HCT116 (cell line): Measurements from ENCODE around the gene ARHGEF9. TPM values are rescaled to one million over a fixed set of nuclear protein-coding genes. Genes with fewer than 3 reads are reported as not detected.

Experiments used
- ATAC-seq: fragments of 200-7000 bp; cut with Tn5 transposase; 2 replicates; pipeline ENCODE4 v1.9.1; 2020; ENCODE audit warnings: mild to moderate bottlenecking, moderate library complexity
- BruUV-seq: library from RNA; stranded (reverse); fragments of 400-500 nt; replicated peaks from 2 replicates; lab custom pipeline; 2021; lab: Mats Ljungman, UMichigan
- CTCF ChIA-PET: fragments of 300-600 bp; sonication (Branson Sonifier 250); formaldehyde crosslinking; loops from one replicate; lab custom pipeline; 2021; ENCODE audit warnings: antibody characterized with exemption; lab: Charles Lee
- POLR2A ChIA-PET: fragments of 300-600, 350-600 bp; sonication (Branson Sonifier 250); formaldehyde crosslinking; loops from one replicate; lab custom pipeline; 2021; ENCODE audit warnings: antibody characterized with exemption; lab: Charles Lee
- RAD21 ChIA-PET, 2 experiments: fragments of 300-600 bp; sonication (Branson Sonifier 250); formaldehyde crosslinking; loops; one replicate each; lab custom pipeline; 2023; ENCODE audit warnings: low total read pairs in 2 of 2; ENCODE audit not compliant: uncharacterized antibody in 2 of 2, unreplicated experiment in 2 of 2, low non-redundant PET in 1 of 2; lab: Charles Lee
- DNase-seq: peaks from one replicate; pipeline ENCODE4 v3.0.0-alpha.2; 2010; ENCODE audit warnings: low read depth, low spot score
- H2AFZ ChIP-seq: fragments of 200-600 bp; shearing (Covaris generic), sonication (generic); 2 replicates; pipeline ENCODE4 v1.6.1; 2017; ENCODE audit warnings: low read depth, mixed run types, mixed read lengths, antibody characterized with exemption, low read length; ENCODE audit not compliant: poor library complexity, severe bottlenecking
- H3K27ac ChIP-seq: 2 replicates; pipeline ENCODE4 v1.5.1; 2012; ENCODE audit warnings: low read depth, low read length
- H3K27me3 ChIP-seq: fragments of 200-600 bp; sonication (generic); 2 replicates; pipeline ENCODE4 v1.6.1; 2016; ENCODE audit warnings: mixed run types, low read length, mixed read lengths; ENCODE audit not compliant: insufficient read depth
- H3K36me3 ChIP-seq, 2 experiments: fragments of 200-500 bp in 1 of 2; fragments of 200-600 bp in 1 of 2; sonication (Bioruptor generic) in 1 of 2; sonication (generic) in 1 of 2; 2 replicates each; pipeline versions ENCODE4 v1.5.1 to v1.6.1; 2014 to 2016; ENCODE audit warnings: low read length in 2 of 2, inconsistent platforms in 1 of 2, mixed read lengths in 1 of 2, mixed run types in 1 of 2; ENCODE audit not compliant: insufficient read depth in 2 of 2, control insufficient read depth in 1 of 2
- H3K4me1 ChIP-seq, 2 experiments: fragments of 200-600 bp in 1 of 2; sonication (generic) in 1 of 2; 2 replicates each; pipeline versions ENCODE4 v1.5.1 to v1.6.1; 2012 to 2017; ENCODE audit warnings: low read length in 2 of 2, inconsistent platforms in 1 of 2, mild to moderate bottlenecking in 1 of 2, mixed read lengths in 1 of 2, mixed run types in 1 of 2, moderate library complexity in 1 of 2; ENCODE audit not compliant: insufficient read depth in 2 of 2, control insufficient read depth in 1 of 2
- H3K4me2 ChIP-seq: fragments of 200-600 bp; sonication (generic); 2 replicates; pipeline ENCODE4 v1.6.1; 2017; ENCODE audit warnings: mixed run types, low read length, mixed read lengths
- H3K4me3 ChIP-seq, 2 experiments: fragments of 200-600 bp in 1 of 2; sonication (generic) in 1 of 2; replicated peaks in 1 of 2; 2 replicates each; pipeline ENCODE4 v1.5.1; 2011 to 2016; ENCODE audit warnings: low read length in 2 of 2, control low read depth in 1 of 2, low read depth in 1 of 2, mild to moderate bottlenecking in 1 of 2, mixed read lengths in 1 of 2, mixed run types in 1 of 2
- H3K79me2 ChIP-seq: fragments of 200-600 bp; sonication (generic); 2 replicates; pipeline ENCODE4 v1.6.1; 2017; ENCODE audit warnings: mild to moderate bottlenecking, mixed run types, low read length, moderate library complexity, mixed read lengths; ENCODE audit not compliant: insufficient read depth
- H3K9ac ChIP-seq: fragments of 200-600 bp; sonication (generic); 2 replicates; pipeline ENCODE4 v1.6.1; 2016; ENCODE audit warnings: low read length, mixed read lengths
- H3K9me2 ChIP-seq: fragments of 200-600 bp; sonication (generic), shearing (Covaris generic); 2 replicates; pipeline ENCODE4 v1.6.1; 2017; ENCODE audit warnings: mixed run types, mild to moderate bottlenecking, moderate library complexity; ENCODE audit not compliant: insufficient read depth
- H3K9me3 ChIP-seq, 2 experiments: fragments of 200-500 bp in 1 of 2; fragments of 200-600 bp in 1 of 2; sonication (Bioruptor generic) in 1 of 2; sonication (generic) in 1 of 2; 2 replicates each; pipeline ENCODE4 v1.6.1; 2014 to 2017; ENCODE audit warnings: low read length in 2 of 2, mixed read lengths in 2 of 2, inconsistent platforms in 1 of 2, low read depth in 1 of 2, mild to moderate bottlenecking in 1 of 2, mixed run types in 1 of 2, moderate library complexity in 1 of 2; ENCODE audit not compliant: control insufficient read depth in 1 of 2, insufficient read depth in 1 of 2
- H4K20me1 ChIP-seq: fragments of 200-600 bp; sonication (generic), shearing (Covaris generic); 2 replicates; pipeline ENCODE4 v1.6.1; 2017; ENCODE audit warnings: mixed run types, mild to moderate bottlenecking, moderate library complexity; ENCODE audit not compliant: insufficient read depth
- ATF3 ChIP-seq: IDR thresholded peaks from 2 replicates; pipeline ENCODE4 v1.6.1; 2012
- CBX3 ChIP-seq: IDR thresholded peaks from 2 replicates; pipeline ENCODE4 v1.6.1; 2012; ENCODE audit warnings: low read depth
- CEBPB ChIP-seq: IDR thresholded peaks from 2 replicates; pipeline ENCODE4 v1.6.1; 2012; ENCODE audit warnings: low read depth
- CTCF ChIP-seq, 3 experiments: fragments of 200-600 bp in 1 of 3; sonication (generic) in 1 of 3; IDR thresholded peaks in 2 of 3; conservative IDR thresholded peaks in 1 of 3; 2 replicates each; pipeline ENCODE4 v1.5.1; 2012 to 2017; ENCODE audit warnings: low read depth in 2 of 3, low read length in 2 of 3, antibody characterized with exemption in 1 of 3, borderline replicate concordance in 1 of 3, control low read depth in 1 of 3, mild to moderate bottlenecking in 1 of 3, mixed read lengths in 1 of 3, mixed run types in 1 of 3, moderate library complexity in 1 of 3; ENCODE audit not compliant: insufficient read depth in 1 of 3
- EGR1 ChIP-seq: IDR thresholded peaks from 2 replicates; pipeline ENCODE4 v1.6.1; 2012; ENCODE audit warnings: low read depth
- ELF1 ChIP-seq: IDR thresholded peaks from 2 replicates; pipeline ENCODE4 v1.6.1; 2012; ENCODE audit warnings: low read depth, borderline replicate concordance
- EZH2 ChIP-seq: fragments of 200-600 bp; sonication (generic); IDR thresholded peaks from 2 replicates; pipeline ENCODE4 v1.6.1; 2017; ENCODE audit warnings: antibody characterized with exemption, mixed run types
- EZH2phosphoT487 ChIP-seq: fragments of 200-600 bp; IDR thresholded peaks from 2 replicates; pipeline ENCODE4 v1.6.1; 2018; ENCODE audit warnings: antibody characterized with exemption, borderline replicate concordance
- JUND ChIP-seq: IDR thresholded peaks from 2 replicates; pipeline ENCODE4 v1.6.1; 2012
- POLR2A ChIP-seq: IDR thresholded peaks from 2 replicates; pipeline ENCODE4 v1.7.0; 2011; ENCODE audit warnings: borderline replicate concordance; ENCODE audit not compliant: insufficient read depth, insufficient read length; ENCODE audit errors: extremely low read depth
- RAD21 ChIP-seq: IDR thresholded peaks from 2 replicates; pipeline ENCODE4 v1.6.1; 2012; ENCODE audit warnings: low read depth, mild to moderate bottlenecking
- SIN3A ChIP-seq: IDR thresholded peaks from 2 replicates; pipeline ENCODE4 v1.6.1; 2012; ENCODE audit warnings: low read depth
- SP1 ChIP-seq: IDR thresholded peaks from 2 replicates; pipeline ENCODE4 v1.6.1; 2012; ENCODE audit warnings: low read depth
- SRF ChIP-seq: IDR thresholded peaks from 2 replicates; pipeline ENCODE4 v1.6.1; 2012; ENCODE audit warnings: low read depth
- TCF7L2 ChIP-seq: IDR thresholded peaks from 2 replicates; pipeline ENCODE4 v1.7.0; 2011; ENCODE audit warnings: borderline replicate concordance, inconsistent platforms; ENCODE audit not compliant: insufficient read depth, insufficient read length; ENCODE audit errors: extremely low read depth
- YY1 ChIP-seq: IDR thresholded peaks from 2 replicates; pipeline ENCODE4 v1.6.1; 2011; ENCODE audit warnings: low read length, low read depth, moderate library complexity, mild to moderate bottlenecking; ENCODE audit not compliant: insufficient replicate concordance; ENCODE audit errors: extremely low read depth
- ZFX ChIP-seq: fragments of 450-650 bp; IDR thresholded peaks from 2 replicates; pipeline ENCODE4 v1.6.1; 2017
- intact Hi-C: fragments of 100-400 bp; cut with micrococcal nuclease; formaldehyde crosslinking; loops from 2 replicates; pipeline ENCODE4 v1.10.0; 2022
- total RNA-seq: library from RNA; stranded (reverse); gene quantifications from one replicate; pipeline ENCODE4 v1.2.1, GENCODE V29; 2021; ENCODE audit not compliant: unreplicated experiment

ARHGEF9 gene
- total RNA-seq, 1 experiment from 2014 or later, result 15.0 TPM

- TF ChIP-seq TCF7L2 (no peak), EZH2phosphoT487 (no peak), POLR2A (no peak), ATF3 (no peak), CTCF (IDR thresholded peaks at IDR 0.05 in 2 of 3, conservative IDR thresholded peaks at IDR 0.05 in 1 of 3; ENCODE audit: borderline replicate concordance in 1 of 3, insufficient read depth in 1 of 3, low read depth in 2 of 3, low read length in 2 of 3) (no peak), CBX3 (no peak), EGR1 (no peak), YY1 (no peak), CEBPB (no peak), SP1 (no peak)
Observed at GRCh38 chrX:63746278-63746677, 38.7 kb downstream of the ARHGEF9 start (continued).

GRCh38 chrX:63744850-63745394, 40.1 kb downstream of the ARHGEF9 start:
- intact Hi-C loops, result no loop called here
- no peak overlapping the region for H3K4me2 ChIP-seq
- BruUV-seq, result no TSS peak
- H3K27ac ChIP-seq, result no peak overlapping the region
- no peak overlapping the region for H3K4me3 ChIP-seq
- H3K27me3 ChIP-seq, result no peaks in the 10 kb centered on the region
- DNase-seq (no peak), ATAC-seq (no peak)
- ChIA-PET RAD21 (no interaction called here), POLR2A (no interaction called here), CTCF (no interaction called here)
- H2AFZ ChIP-seq, result no peak overlapping the region
- H3K9ac ChIP-seq, result no peak overlapping the region
- no peaks in the 10 kb centered on the region for H3K79me2 ChIP-seq
- H3K4me1 ChIP-seq, result no peaks in the 10 kb centered on the region
- no peaks in the 10 kb centered on the region for H4K20me1 ChIP-seq
- H3K36me3 ChIP-seq, result no peaks in the 10 kb centered on the region
- no peaks in the 10 kb centered on the region for H3K9me3 ChIP-seq
- TF ChIP-seq EZH2 (no peak), SRF (no peak), ZFX (no peak), CBX3 (no peak), SIN3A (no peak), CEBPB (no peak), ELF1 (no peak), POLR2A (no peak), JUND (no peak), EZH2phosphoT487 (no peak), ATF3 (no peak), RAD21 (no peak)
- H3K9me2 ChIP-seq, result no peaks in the 10 kb centered on the region
